GM23338 (cell line): ENCODE data around the gene FAM227B. TPM values are rescaled to one million over a fixed set of nuclear protein-coding genes. Genes with fewer than 3 reads are reported as not detected.

Experiments used
- ATAC-seq: fragments of 200-7000 bp; cut with Tn5 transposase; 3 replicates; pipeline ENCODE4 v1.9.1; 2020
- DNase-seq: peaks from one replicate; pipeline ENCODE4 v3.0.0-alpha.2; 2015; ENCODE audit warnings: low spot score
- H2AFZ ChIP-seq: fragments of 200-600 bp; sonication (generic); 2 replicates; pipeline ENCODE4 v1.8.0; 2016; ENCODE audit warnings: antibody characterized with exemption, mild to moderate bottlenecking, moderate library complexity
- H3F3A ChIP-seq: fragments of 200-600 bp; sonication (generic); replicated peaks from 2 replicates; pipeline ENCODE4 v1.8.0; 2017; ENCODE audit warnings: antibody characterized with exemption, mixed run types, low read depth
- H3K27ac ChIP-seq: fragments of 200-600 bp; sonication (generic); 2 replicates; pipeline ENCODE4 v1.6.1; 2016; ENCODE audit warnings: low read depth
- H3K27me3 ChIP-seq: fragments of 200-600 bp; sonication (generic); 2 replicates; pipeline ENCODE4 v1.8.0; 2016; ENCODE audit warnings: mild to moderate bottlenecking, mixed run types, moderate library complexity; ENCODE audit not compliant: insufficient read depth
- H3K36me3 ChIP-seq: fragments of 200-600 bp; sonication (generic); 2 replicates; pipeline ENCODE4 v1.8.0; 2016; ENCODE audit warnings: mild to moderate bottlenecking; ENCODE audit not compliant: insufficient read depth
- H3K4me1 ChIP-seq: fragments of 200-600 bp; sonication (generic); 2 replicates; pipeline ENCODE4 v1.8.0; 2016; ENCODE audit warnings: mild to moderate bottlenecking, moderate library complexity; ENCODE audit not compliant: insufficient read depth
- H3K4me2 ChIP-seq: fragments of 200-600 bp; sonication (generic); 2 replicates; pipeline ENCODE4 v1.7.1; 2017; ENCODE audit warnings: mixed run types
- H3K4me3 ChIP-seq: fragments of 200-600 bp; sonication (generic); 2 replicates; pipeline ENCODE4 v1.6.1; 2016; ENCODE audit warnings: mixed run types
- H3K79me2 ChIP-seq: fragments of 200-600 bp; sonication (generic); replicated peaks from 2 replicates; pipeline ENCODE4 v1.8.0; 2017; ENCODE audit warnings: mild to moderate bottlenecking; ENCODE audit not compliant: insufficient read depth
- H3K9me2 ChIP-seq: fragments of 200-600 bp; sonication (generic); 2 replicates; pipeline ENCODE4 v1.8.0; 2017; ENCODE audit not compliant: insufficient read depth
- H4K20me1 ChIP-seq: fragments of 200-600 bp; sonication (generic); replicated peaks from 2 replicates; pipeline ENCODE4 v1.8.0; 2017; ENCODE audit warnings: mild to moderate bottlenecking; ENCODE audit not compliant: insufficient read depth
- H3K27ac Mint-ChIP-seq: 2 replicates; pipeline ENCODE4 v1.8.0; 2020; ENCODE audit warnings: inconsistent platforms, mild to moderate bottlenecking, moderate library complexity, mixed read lengths
- H3K27me3 Mint-ChIP-seq: 3 replicates; pipeline ENCODE4 v1.8.0; 2022; ENCODE audit warnings: low read depth, mild to moderate bottlenecking, moderate library complexity, mixed read lengths, inconsistent platforms; ENCODE audit not compliant: insufficient read depth, poor library complexity
- H3K36me3 Mint-ChIP-seq: 3 replicates; pipeline ENCODE4 v1.8.0; 2021; ENCODE audit warnings: low read depth, mild to moderate bottlenecking, inconsistent platforms, moderate library complexity, mixed read lengths
- H3K4me1 Mint-ChIP-seq: 3 replicates; pipeline ENCODE4 v1.8.0; 2020; ENCODE audit warnings: mild to moderate bottlenecking, inconsistent platforms, mixed read lengths
- H3K4me3 Mint-ChIP-seq: 3 replicates; pipeline ENCODE4 v1.8.0; 2021; ENCODE audit warnings: moderate library complexity, mild to moderate bottlenecking, inconsistent platforms, mixed read lengths
- H3K9me3 Mint-ChIP-seq: 3 replicates; pipeline ENCODE4 v1.8.0; 2020; ENCODE audit warnings: moderate library complexity, mild to moderate bottlenecking, inconsistent platforms, mixed read lengths
- CREB1 ChIP-seq: fragments of 250-450 bp; sonication (Bioruptor Pico); IDR thresholded peaks from 2 replicates; pipeline ENCODE4 v1.5.0; 2020; ENCODE audit warnings: low read depth, mild to moderate bottlenecking, moderate library complexity
- CTCF ChIP-seq, 2 experiments: fragments of 200-600 bp in 1 of 2; sonication (generic) in 1 of 2; conservative IDR thresholded peaks; 2 replicates each; pipeline versions ENCODE4 v1.5.1 to v1.6.1; 2016 to 2017; ENCODE audit warnings: antibody characterized with exemption in 2 of 2, low read depth in 2 of 2, mild to moderate bottlenecking in 2 of 2, moderate library complexity in 1 of 2
- ETS1 ChIP-seq: IDR thresholded peaks from 2 replicates; pipeline ENCODE4 v1.6.1; 2016; ENCODE audit warnings: antibody characterized with exemption
- EZH2 ChIP-seq: fragments of 200-600 bp; sonication (generic); IDR thresholded peaks from one replicate; pipeline ENCODE4 v1.8.0; 2017; ENCODE audit warnings: antibody characterized with exemption, mild to moderate bottlenecking, low read depth; ENCODE audit not compliant: unreplicated experiment
- EZH2phosphoT487 ChIP-seq: fragments of 200-600 bp; sonication (generic); IDR thresholded peaks from one replicate; pipeline ENCODE4 v1.8.1; 2018; ENCODE audit warnings: antibody characterized with exemption; ENCODE audit not compliant: unreplicated experiment
- JUNB ChIP-seq: IDR thresholded peaks from one replicate; pipeline ENCODE4 v1.6.1; 2016; ENCODE audit warnings: antibody characterized with exemption; ENCODE audit not compliant: unreplicated experiment
- NANOG ChIP-seq: IDR thresholded peaks from 2 replicates; pipeline ENCODE4 v1.6.1; 2016; ENCODE audit warnings: antibody characterized with exemption, borderline replicate concordance
- POLR2AphosphoS5 ChIP-seq: IDR thresholded peaks from 2 replicates; pipeline ENCODE4 v1.6.1; 2016; ENCODE audit warnings: antibody characterized with exemption, low read depth
- REST ChIP-seq: IDR thresholded peaks from one replicate; pipeline ENCODE4 v1.6.1; 2018; ENCODE audit warnings: antibody characterized with exemption; ENCODE audit not compliant: unreplicated experiment
- STAT1 ChIP-seq: IDR thresholded peaks from one replicate; pipeline ENCODE4 v1.6.1; 2016; ENCODE audit warnings: antibody characterized with exemption; ENCODE audit not compliant: unreplicated experiment
- ZNF114 ChIP-seq: fragments of 250-450 bp; sonication (Bioruptor Pico); IDR thresholded peaks from 2 replicates; pipeline ENCODE4 v1.5.0; 2020; ENCODE audit warnings: mild to moderate bottlenecking, moderate library complexity
- ZNF331 ChIP-seq: fragments of 250-450 bp; sonication (Bioruptor Pico); IDR thresholded peaks from 2 replicates; pipeline ENCODE4 v1.5.0; 2020; ENCODE audit warnings: low read depth, mild to moderate bottlenecking, moderate library complexity
- ZNF462 ChIP-seq: fragments of 250-450 bp; sonication (Bioruptor Pico); IDR thresholded peaks from 2 replicates; pipeline ENCODE4 v1.5.0; 2020; ENCODE audit warnings: mild to moderate bottlenecking, moderate library complexity
- polyA plus RNA-seq: library from polyadenylated mRNA; unstranded; fragments of >200 nt; fragmentation: Nextera tagmentation; extraction: Ambion mirVana; gene quantifications from 2 replicates; pipeline ENCODE4 v1.2.1, GENCODE V29; 2016
- total RNA-seq: library from RNA; depleted of rRNA; stranded (reverse); fragments of >200 nt; shearing (Covaris generic); gene quantifications from 2 replicates; pipeline ENCODE4 v1.2.3, GENCODE V29; 2014

The FAM227B gene
- total and polyA plus RNA-seq, 2 experiments from 2014 or later = 2.6 to 10.2 TPM

GRCh38 chr15:49301562-49301961 is 319.1 kb downstream of the FAM227B start:
- Mint-ChIP-seq H3K27ac (no peak overlapping the region), H3K36me3 (peaks cover 6% of the 10 kb centered on the region; the same call in 1 of the 3 replicates), H3K4me3 (no peak overlapping the region), H3K27me3 (no peaks in the 10 kb centered on the region), H3K4me1 (no peaks in the 10 kb centered on the region), H3K9me3 (no peaks in the 10 kb centered on the region; the same call in 2 of the 3 replicates)
- no peak overlapping the region for H3K27ac ChIP-seq
- DNase-seq (no peak), ATAC-seq (no peak)
- H3K9me2 ChIP-seq = peaks cover 14% of the 10 kb centered on the region; the same call in 1 of the 2 replicates
- H3K79me2 ChIP-seq = no peaks in the 10 kb centered on the region
- no peak for TF ChIP-seq NANOG
- no peak for TF ChIP-seq CREB1
- TF ChIP-seq ETS1 = no peak
- no peak for TF ChIP-seq ZNF331 (CRISPR knock-in tag)
- no peak for TF ChIP-seq STAT1
- no peak for TF ChIP-seq EZH2phosphoT487
- TF ChIP-seq JUNB = no peak
- no peak for TF ChIP-seq CTCF (conservative IDR thresholded peaks at IDR 0.05; ENCODE audit: low read depth in 2 of 2)
- no peak for TF ChIP-seq POLR2AphosphoS5
- TF ChIP-seq ZNF462 = no peak
- no peak for TF ChIP-seq REST
- no peak for TF ChIP-seq EZH2
- no peak for TF ChIP-seq ZNF114 (CRISPR knock-in tag)
- no peaks in the 10 kb centered on the region for H3K4me1 ChIP-seq
- H4K20me1 ChIP-seq = no peaks in the 10 kb centered on the region
- H3K36me3 ChIP-seq = no peaks in the 10 kb centered on the region
- H2AFZ ChIP-seq = no peak overlapping the region
- no peaks in the 10 kb centered on the region for H3F3A ChIP-seq
- no peaks in the 10 kb centered on the region for H3K27me3 ChIP-seq
- H3K4me2 ChIP-seq = no peak overlapping the region
- no peak overlapping the region for H3K4me3 ChIP-seq
